Liver (tissue), 3 donors: ENCODE measurements around the gene VPS52.
A peak's percentile ranks its signal among the peaks of the same experiment; 100 is the strongest.

Source experiments
- FOXA1 ChIP-seq: IDR thresholded peaks from 2 replicates; pipeline ENCODE4 v1.6.1; 2016; ENCODE audit warnings: antibody characterized with exemption
- YY1 ChIP-seq: IDR thresholded peaks from 2 replicates; pipeline ENCODE4 v1.6.1; 2016; ENCODE audit warnings: antibody characterized with exemption, mild to moderate bottlenecking
- TF ChIP-seq, protein P1 (sequence below): fragments of 150-350 bp; IDR thresholded peaks from 2 replicates; pipeline ENCODE4 v1.5.1; 2017; ENCODE audit warnings: improper control_type of control experiment, low read depth, low read length; ENCODE audit not compliant: missing input control
- TF ChIP-seq, protein P2 (sequence below): IDR thresholded peaks from 2 replicates; pipeline ENCODE4 v1.6.1; 2016; ENCODE audit warnings: antibody characterized with exemption
- TF ChIP-seq, protein P3 (sequence below): IDR thresholded peaks from 2 replicates; pipeline ENCODE4 v1.6.1; 2016; ENCODE audit warnings: antibody characterized with exemption
- TF ChIP-seq, protein P4 (sequence below): IDR thresholded peaks from 2 replicates; pipeline ENCODE4 v1.6.1; 2016; ENCODE audit warnings: antibody characterized with exemption, mild to moderate bottlenecking
- donor health status: healthy.
- donor health status: healthy.

GRCh38 chr6:33208091-33208967 lies 63.3 kb downstream of the VPS52 start, which contains the start of gene RING1:
- TF ChIP-seq, protein P1, sequence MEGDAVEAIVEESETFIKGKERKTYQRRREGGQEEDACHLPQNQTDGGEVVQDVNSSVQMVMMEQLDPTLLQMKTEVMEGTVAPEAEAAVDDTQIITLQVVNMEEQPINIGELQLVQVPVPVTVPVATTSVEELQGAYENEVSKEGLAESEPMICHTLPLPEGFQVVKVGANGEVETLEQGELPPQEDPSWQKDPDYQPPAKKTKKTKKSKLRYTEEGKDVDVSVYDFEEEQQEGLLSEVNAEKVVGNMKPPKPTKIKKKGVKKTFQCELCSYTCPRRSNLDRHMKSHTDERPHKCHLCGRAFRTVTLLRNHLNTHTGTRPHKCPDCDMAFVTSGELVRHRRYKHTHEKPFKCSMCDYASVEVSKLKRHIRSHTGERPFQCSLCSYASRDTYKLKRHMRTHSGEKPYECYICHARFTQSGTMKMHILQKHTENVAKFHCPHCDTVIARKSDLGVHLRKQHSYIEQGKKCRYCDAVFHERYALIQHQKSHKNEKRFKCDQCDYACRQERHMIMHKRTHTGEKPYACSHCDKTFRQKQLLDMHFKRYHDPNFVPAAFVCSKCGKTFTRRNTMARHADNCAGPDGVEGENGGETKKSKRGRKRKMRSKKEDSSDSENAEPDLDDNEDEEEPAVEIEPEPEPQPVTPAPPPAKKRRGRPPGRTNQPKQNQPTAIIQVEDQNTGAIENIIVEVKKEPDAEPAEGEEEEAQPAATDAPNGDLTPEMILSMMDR: no peak
- TF ChIP-seq, protein P2, sequence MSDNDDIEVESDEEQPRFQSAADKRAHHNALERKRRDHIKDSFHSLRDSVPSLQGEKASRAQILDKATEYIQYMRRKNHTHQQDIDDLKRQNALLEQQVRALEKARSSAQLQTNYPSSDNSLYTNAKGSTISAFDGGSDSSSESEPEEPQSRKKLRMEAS: no peak
- TF ChIP-seq, protein P3, sequence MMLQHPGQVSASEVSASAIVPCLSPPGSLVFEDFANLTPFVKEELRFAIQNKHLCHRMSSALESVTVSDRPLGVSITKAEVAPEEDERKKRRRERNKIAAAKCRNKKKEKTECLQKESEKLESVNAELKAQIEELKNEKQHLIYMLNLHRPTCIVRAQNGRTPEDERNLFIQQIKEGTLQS: no peak
- no peak for TF ChIP-seq FOXA1
- peak; percentile 60 for TF ChIP-seq YY1
- TF ChIP-seq, protein P4, sequence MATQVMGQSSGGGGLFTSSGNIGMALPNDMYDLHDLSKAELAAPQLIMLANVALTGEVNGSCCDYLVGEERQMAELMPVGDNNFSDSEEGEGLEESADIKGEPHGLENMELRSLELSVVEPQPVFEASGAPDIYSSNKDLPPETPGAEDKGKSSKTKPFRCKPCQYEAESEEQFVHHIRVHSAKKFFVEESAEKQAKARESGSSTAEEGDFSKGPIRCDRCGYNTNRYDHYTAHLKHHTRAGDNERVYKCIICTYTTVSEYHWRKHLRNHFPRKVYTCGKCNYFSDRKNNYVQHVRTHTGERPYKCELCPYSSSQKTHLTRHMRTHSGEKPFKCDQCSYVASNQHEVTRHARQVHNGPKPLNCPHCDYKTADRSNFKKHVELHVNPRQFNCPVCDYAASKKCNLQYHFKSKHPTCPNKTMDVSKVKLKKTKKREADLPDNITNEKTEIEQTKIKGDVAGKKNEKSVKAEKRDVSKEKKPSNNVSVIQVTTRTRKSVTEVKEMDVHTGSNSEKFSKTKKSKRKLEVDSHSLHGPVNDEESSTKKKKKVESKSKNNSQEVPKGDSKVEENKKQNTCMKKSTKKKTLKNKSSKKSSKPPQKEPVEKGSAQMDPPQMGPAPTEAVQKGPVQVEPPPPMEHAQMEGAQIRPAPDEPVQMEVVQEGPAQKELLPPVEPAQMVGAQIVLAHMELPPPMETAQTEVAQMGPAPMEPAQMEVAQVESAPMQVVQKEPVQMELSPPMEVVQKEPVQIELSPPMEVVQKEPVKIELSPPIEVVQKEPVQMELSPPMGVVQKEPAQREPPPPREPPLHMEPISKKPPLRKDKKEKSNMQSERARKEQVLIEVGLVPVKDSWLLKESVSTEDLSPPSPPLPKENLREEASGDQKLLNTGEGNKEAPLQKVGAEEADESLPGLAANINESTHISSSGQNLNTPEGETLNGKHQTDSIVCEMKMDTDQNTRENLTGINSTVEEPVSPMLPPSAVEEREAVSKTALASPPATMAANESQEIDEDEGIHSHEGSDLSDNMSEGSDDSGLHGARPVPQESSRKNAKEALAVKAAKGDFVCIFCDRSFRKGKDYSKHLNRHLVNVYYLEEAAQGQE: peak; percentile 51
